ENCODE data around the gene ZP4. TPM values are rescaled to one million over a fixed set of nuclear protein-coding genes. Genes with fewer than 3 reads are reported as not detected.

The ZP4 gene
- total RNA-seq, 2 donors from 2014 or later, result not detected

- Histone ChIP-seq H3K36me3 (no peaks in the 10 kb centered on the region), H3K27ac (no peak overlapping the region), H3K4me1 (ENCODE audit: control insufficient read depth in 1 of 2, low read depth in 2 of 2) (peaks cover 0 to 8% of the 10 kb centered on the region in 2 donors), H3K4me3 (no peak overlapping the region), H3K27me3 (replicated peaks; ENCODE audit: insufficient read depth) (peaks cover 5% of the 10 kb centered on the region), H3K9me3 (no peaks in the 10 kb centered on the region)
- DNase-seq (ENCODE audit: low spot score) (no peak), ATAC-seq (ENCODE audit: insufficient number of reproducible peaks, low FRiP score, low read depth) (no peak)
- TF ChIP-seq CTCF (IDR thresholded peaks at IDR 0.05), result no peak
Observed at GRCh38 chr1:237863234-237863633, 27.5 kb downstream of the ZP4 start.

- Histone ChIP-seq H3K4me1 (ENCODE audit: control insufficient read depth in 1 of 2, low read depth in 2 of 2) (peaks cover 0 to 8% of the 10 kb centered on the region in 2 donors), H3K9me3 (no peaks in the 10 kb centered on the region), H3K36me3 (no peaks in the 10 kb centered on the region), H3K4me3 (no peak overlapping the region), H3K27me3 (replicated peaks; ENCODE audit: insufficient read depth) (peaks cover 5% of the 10 kb centered on the region), H3K27ac (no peak overlapping the region)
- no peak for TF ChIP-seq CTCF (IDR thresholded peaks at IDR 0.05)
- ATAC-seq (ENCODE audit: insufficient number of reproducible peaks, low FRiP score, low read depth), result no peak
- DNase-seq (ENCODE audit: low spot score), result no peak
Observed at GRCh38 chr1:237861944-237862343, 28.8 kb downstream of the ZP4 start.

GRCh38 chr1:237858992-237859391 is 31.7 kb downstream of the ZP4 start:
- Histone ChIP-seq H3K27ac (no peak overlapping the region), H3K9me3 (no peaks in the 10 kb centered on the region), H3K36me3 (no peaks in the 10 kb centered on the region), H3K27me3 (replicated peaks; ENCODE audit: insufficient read depth) (peaks cover 5% of the 10 kb centered on the region), H3K4me1 (ENCODE audit: control insufficient read depth in 1 of 2, low read depth in 2 of 2) (peaks cover 0 to 2% of the 10 kb centered on the region in 2 donors), H3K4me3 (no peak overlapping the region)
- DNase-seq (ENCODE audit: low spot score) (no peak), ATAC-seq (ENCODE audit: insufficient number of reproducible peaks, low FRiP score, low read depth) (no peak)
- TF ChIP-seq CTCF (IDR thresholded peaks at IDR 0.05), result no peak

- no peak for TF ChIP-seq CTCF (IDR thresholded peaks at IDR 0.05)
- H3K27ac ChIP-seq, result no peak overlapping the region
- H3K27me3 ChIP-seq (replicated peaks; ENCODE audit: insufficient read depth), result peaks cover 5% of the 10 kb centered on the region
- DNase-seq (ENCODE audit: low spot score) (no peak), ATAC-seq (ENCODE audit: insufficient number of reproducible peaks, low FRiP score, low read depth) (no peak)
- no peaks in the 10 kb centered on the region for H3K36me3 ChIP-seq
- H3K4me3 ChIP-seq, result no peak overlapping the region
- H3K9me3 ChIP-seq, result no peaks in the 10 kb centered on the region
- H3K4me1 ChIP-seq (ENCODE audit: control insufficient read depth in 1 of 2, low read depth in 2 of 2), result no peaks in the 10 kb centered on the region
Observed at GRCh38 chr1:237857455-237857854, 33.3 kb downstream of the ZP4 start.

- no peak for TF ChIP-seq CTCF (IDR thresholded peaks at IDR 0.05)
- Histone ChIP-seq H3K36me3 (no peaks in the 10 kb centered on the region), H3K4me3 (no peak overlapping the region), H3K27me3 (replicated peaks; ENCODE audit: insufficient read depth) (no peaks in the 10 kb centered on the region), H3K27ac (no peak overlapping the region), H3K4me1 (ENCODE audit: control insufficient read depth in 1 of 2, low read depth in 2 of 2) (no peaks in the 10 kb centered on the region), H3K9me3 (no peaks in the 10 kb centered on the region)
- DNase-seq (ENCODE audit: low spot score) (no peak), ATAC-seq (ENCODE audit: insufficient number of reproducible peaks, low FRiP score, low read depth) (no peak)
Observed at GRCh38 chr1:237852342-237852741, 38.4 kb downstream of the ZP4 start.

Data from thoracic aorta (tissue), 2 donors.